Chondrocyte (in vitro differentiated cells): ENCODE results near the gene UBA7. TPM values are rescaled to one million over a fixed set of nuclear protein-coding genes. Genes with fewer than 3 reads are reported as not detected.
"Not testable (repeated sequence)": the region's sequence is repeated elsewhere in the genome, so short reads cannot be mapped to it uniquely, and the experiment has no call there.

Experiments
- DNase-seq: peaks from one replicate; pipeline ENCODE4 v3.0.0; 2021; ENCODE audit warnings: mixed read lengths, low spot score
- H3K27ac Mint-ChIP-seq: one replicate; pipeline ENCODE4 v1.8.0; 2021; ENCODE audit warnings: mild to moderate bottlenecking, moderate library complexity, mixed read lengths; ENCODE audit not compliant: unreplicated experiment
- H3K27me3 Mint-ChIP-seq: 2 replicates; pipeline ENCODE4 v1.8.0; 2021; ENCODE audit warnings: low read depth, mixed read lengths
- H3K36me3 Mint-ChIP-seq: 2 replicates; pipeline ENCODE4 v1.8.0; 2021; ENCODE audit warnings: low read depth, mixed read lengths
- H3K4me1 Mint-ChIP-seq: 2 replicates; pipeline ENCODE4 v1.8.0; 2021; ENCODE audit warnings: low read depth, mild to moderate bottlenecking, mixed read lengths
- H3K4me3 Mint-ChIP-seq: one replicate; pipeline ENCODE4 v1.8.0; 2021; ENCODE audit warnings: mild to moderate bottlenecking, moderate library complexity, mixed read lengths; ENCODE audit not compliant: unreplicated experiment
- H3K9me3 Mint-ChIP-seq: 2 replicates; pipeline ENCODE4 v1.8.0; 2021; ENCODE audit warnings: low read depth, mixed read lengths
- total RNA-seq: library from RNA; stranded (reverse); gene quantifications from 3 replicates; pipeline ENCODE4 v1.2.1, GENCODE V29; 2021
- TF ChIP-seq, protein P1 (sequence below): fragments of 200-600 bp; sonication (generic); IDR thresholded peaks from 2 replicates; pipeline ENCODE4 v1.5.0; 2021; ENCODE audit warnings: antibody characterized with exemption, mild to moderate bottlenecking, moderate library complexity

Gene UBA7
- total RNA-seq, 1 donor from 2014 or later, result 26.3 TPM

DNA sequence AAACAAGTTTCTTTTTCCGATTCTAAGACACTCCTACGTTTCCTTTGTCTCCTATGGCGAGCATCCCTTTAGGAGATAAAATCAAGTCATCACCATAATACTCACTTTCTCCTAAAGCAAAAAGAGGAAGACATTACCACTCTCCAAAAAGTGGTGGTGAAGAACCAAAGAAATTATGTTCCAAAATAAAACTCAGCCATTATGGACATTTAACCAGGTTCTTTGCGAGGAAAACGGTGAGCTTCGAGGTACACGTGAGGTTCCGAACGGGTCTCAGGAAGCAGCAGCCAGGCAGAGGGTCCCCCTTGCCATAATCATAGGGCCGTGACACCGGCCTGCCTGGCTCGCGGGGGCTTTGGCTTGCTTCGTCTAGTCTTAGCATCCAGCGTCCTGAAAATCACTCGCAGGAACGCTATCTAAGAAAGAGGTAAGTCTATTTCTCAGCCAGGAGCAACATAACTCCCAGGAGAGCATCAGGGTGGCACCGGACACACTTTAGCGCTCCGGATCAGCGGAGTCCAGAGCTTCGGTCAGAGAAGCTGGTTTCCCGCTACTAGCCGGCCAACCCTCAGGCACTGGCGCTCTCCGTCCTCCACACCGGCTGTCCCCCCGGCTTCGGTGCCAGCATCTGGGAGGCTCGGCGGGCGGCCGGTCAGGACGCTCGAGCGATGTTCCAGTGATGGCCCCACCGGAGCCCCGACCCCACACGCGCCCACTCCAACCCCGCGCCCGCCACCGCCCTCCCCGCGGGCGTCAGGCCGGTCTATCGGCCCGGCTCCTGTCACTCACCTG is 28.0 kb downstream of the UBA7 start:
- H3K9me3 Mint-ChIP-seq, result no peaks in the 10 kb centered on the region
- peak overlapping the region; percentile 81 for H3K4me3 Mint-ChIP-seq
- peaks cover 32% of the 10 kb centered on the region for H3K4me1 Mint-ChIP-seq
- peak; percentile 86 for DNase-seq
- peaks cover 3% of the 10 kb centered on the region for H3K36me3 Mint-ChIP-seq
- TF ChIP-seq, protein P1, sequence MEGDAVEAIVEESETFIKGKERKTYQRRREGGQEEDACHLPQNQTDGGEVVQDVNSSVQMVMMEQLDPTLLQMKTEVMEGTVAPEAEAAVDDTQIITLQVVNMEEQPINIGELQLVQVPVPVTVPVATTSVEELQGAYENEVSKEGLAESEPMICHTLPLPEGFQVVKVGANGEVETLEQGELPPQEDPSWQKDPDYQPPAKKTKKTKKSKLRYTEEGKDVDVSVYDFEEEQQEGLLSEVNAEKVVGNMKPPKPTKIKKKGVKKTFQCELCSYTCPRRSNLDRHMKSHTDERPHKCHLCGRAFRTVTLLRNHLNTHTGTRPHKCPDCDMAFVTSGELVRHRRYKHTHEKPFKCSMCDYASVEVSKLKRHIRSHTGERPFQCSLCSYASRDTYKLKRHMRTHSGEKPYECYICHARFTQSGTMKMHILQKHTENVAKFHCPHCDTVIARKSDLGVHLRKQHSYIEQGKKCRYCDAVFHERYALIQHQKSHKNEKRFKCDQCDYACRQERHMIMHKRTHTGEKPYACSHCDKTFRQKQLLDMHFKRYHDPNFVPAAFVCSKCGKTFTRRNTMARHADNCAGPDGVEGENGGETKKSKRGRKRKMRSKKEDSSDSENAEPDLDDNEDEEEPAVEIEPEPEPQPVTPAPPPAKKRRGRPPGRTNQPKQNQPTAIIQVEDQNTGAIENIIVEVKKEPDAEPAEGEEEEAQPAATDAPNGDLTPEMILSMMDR, result no peak
- peak overlapping the region; percentile 80 for H3K27ac Mint-ChIP-seq
- no peaks in the 10 kb centered on the region for H3K27me3 Mint-ChIP-seq

DNA sequence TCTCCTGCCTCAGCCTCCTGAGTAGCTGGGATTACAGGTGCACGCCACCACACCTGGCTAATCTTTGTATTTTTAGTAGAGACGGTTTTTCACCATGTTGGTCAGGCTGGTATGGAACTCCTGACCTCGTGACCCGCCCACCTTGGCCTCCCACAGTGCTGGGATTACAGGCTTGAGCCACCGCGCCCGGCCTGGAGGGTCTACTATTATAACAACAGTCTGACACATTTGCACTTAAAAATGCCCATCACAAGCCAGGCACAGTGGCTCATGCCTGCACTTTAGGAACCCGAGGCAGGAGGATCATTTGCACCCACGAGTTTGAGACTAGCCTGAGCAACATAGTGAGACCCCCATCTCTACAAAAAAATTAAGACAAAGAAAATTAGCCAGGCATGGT is 31.5 kb downstream of the UBA7 start:
- DNase-seq, result peak; percentile 51
- H3K4me3 Mint-ChIP-seq, H3K27ac Mint-ChIP-seq, H3K9me3 Mint-ChIP-seq, H3K27me3 Mint-ChIP-seq, H3K36me3 Mint-ChIP-seq: not testable (repeated sequence)
- H3K4me1 Mint-ChIP-seq, result peaks cover 46% of the 10 kb centered on the region

DNA sequence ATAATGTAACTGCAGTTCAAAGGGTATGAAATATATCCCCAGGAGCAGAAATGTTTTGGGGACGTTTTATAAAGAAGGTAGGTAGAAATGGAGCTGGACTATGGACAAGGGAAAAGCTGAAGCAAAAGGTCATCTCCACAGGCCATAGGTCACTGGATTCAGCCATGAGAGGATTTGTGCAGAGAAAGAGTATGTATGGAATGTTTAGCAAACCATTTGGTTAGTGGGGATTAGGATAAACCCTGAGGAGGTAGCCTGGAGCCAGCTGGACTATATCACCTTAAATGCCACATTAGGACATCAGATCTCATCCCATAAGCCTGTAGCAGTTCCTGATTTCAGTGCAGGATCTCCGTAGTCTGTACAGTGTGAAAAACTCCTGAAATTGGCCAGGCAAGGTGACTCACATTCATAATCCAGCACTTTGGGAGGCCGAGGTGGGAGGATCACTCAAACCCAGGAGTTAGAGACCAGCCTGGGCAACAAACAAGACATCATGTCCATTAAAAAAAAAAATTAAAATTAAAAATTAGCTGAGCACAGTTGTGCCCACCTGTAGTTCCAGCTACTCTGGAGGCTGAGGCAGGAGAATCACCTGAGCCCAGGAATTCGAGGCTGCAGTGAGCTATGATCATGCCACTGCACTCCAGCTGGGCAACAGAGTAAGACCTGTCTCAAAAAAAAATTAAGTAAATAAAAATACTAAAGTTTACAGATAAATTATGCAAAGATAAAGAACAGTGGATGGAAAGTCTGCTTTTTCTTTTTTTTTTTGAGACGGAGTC is 32.1 kb downstream of the UBA7 start:
- no peak overlapping the region for H3K4me3 Mint-ChIP-seq
- H3K4me1 Mint-ChIP-seq, result peaks cover 39% of the 10 kb centered on the region
- TF ChIP-seq, protein P1, result no peak
- no peak overlapping the region for H3K27ac Mint-ChIP-seq
- no peaks in the 10 kb centered on the region for H3K9me3 Mint-ChIP-seq
- no peaks in the 10 kb centered on the region for H3K27me3 Mint-ChIP-seq
- H3K36me3 Mint-ChIP-seq, result peaks cover 5% of the 10 kb centered on the region
- no peak for DNase-seq

DNA sequence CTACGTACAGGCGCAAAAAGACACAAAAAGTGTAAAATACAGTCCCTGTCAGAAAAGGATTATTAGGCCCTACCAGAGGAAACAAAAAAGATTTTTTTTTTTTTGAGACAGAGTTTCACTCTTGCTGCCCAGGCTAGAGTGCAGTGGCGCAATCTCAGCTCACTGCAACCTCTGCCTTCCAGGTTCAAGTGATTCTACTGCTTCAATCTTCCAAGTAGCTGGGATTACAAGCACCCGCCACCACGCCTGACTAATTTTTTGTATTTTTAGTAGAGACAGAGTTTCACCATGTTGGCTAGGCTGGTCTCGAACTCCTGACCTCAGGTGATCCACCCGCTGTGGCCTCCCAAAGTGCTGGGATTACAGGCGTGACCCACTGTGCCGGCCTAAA is 32.8 kb downstream of the UBA7 start:
- H3K4me3 Mint-ChIP-seq, H3K36me3 Mint-ChIP-seq, H3K27me3 Mint-ChIP-seq, H3K9me3 Mint-ChIP-seq: not testable (repeated sequence)
- DNase-seq, result peak; percentile 5
- Mint-ChIP-seq H3K4me1 (peaks cover 38% of the 10 kb centered on the region), H3K27ac (peak overlapping the region; percentile 32)

DNA sequence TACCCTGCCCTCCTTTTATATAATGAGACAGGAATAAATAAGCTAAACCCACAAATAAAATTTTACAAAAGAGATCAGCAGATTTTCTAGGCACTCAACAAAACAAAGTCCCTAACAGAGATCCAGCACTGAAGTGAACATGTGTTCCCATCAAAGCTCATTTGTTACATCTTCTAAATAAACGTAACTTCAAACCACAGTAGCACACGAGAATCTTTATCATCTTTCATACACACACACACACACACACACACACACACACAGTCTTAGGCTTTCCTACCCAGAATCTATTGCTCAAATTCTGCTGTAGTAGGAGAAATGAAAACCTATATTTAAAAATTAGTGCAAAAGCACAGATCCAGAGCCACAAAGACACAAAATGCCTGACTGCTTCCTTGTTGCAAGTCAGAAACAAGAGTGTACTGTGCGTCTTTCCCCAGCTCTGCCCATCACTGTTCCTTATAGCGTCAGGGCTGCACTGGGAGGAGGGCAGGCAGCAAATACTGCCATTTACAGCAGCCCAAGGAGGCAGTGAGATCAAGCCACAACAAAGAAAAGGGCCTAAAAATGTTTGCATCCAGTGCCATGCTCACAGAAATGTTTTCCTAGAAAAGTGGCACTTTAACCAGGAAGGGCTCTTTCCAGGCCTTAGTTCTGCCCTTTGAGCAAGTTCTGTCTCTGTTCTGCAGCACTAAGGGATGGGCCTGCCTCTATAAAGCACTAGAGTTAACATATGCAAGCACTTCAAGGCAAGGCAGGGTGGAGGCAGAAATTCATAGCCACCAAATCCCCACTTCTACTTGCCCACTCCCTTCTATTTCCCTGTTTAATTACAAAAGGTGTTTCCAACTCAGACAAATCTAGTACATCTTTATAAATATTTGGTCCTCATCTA is 33.4 kb downstream of the UBA7 start:
- no peaks in the 10 kb centered on the region for H3K27me3 Mint-ChIP-seq
- H3K27ac Mint-ChIP-seq, result peak overlapping the region; percentile 50
- TF ChIP-seq, protein P1, result no peak
- peaks cover 32% of the 10 kb centered on the region for H3K4me1 Mint-ChIP-seq
- peaks cover 3% of the 10 kb centered on the region for H3K36me3 Mint-ChIP-seq
- H3K9me3 Mint-ChIP-seq, result no peaks in the 10 kb centered on the region
- DNase-seq, result no peak
- H3K4me3 Mint-ChIP-seq, result no peak overlapping the region
